GM18951 (cell line): ENCODE measurements around the gene CD3D.

Source experiments
- POLR2A ChIP-seq: IDR thresholded peaks from 4 replicates; pipeline ENCODE4 v1.6.1; 2011; ENCODE audit warnings: mild to moderate bottlenecking; ENCODE audit not compliant: insufficient read length, insufficient read depth; ENCODE audit errors: extremely low read depth
- in situ Hi-C: fragments of 300-500 bp; cut with MboI; formaldehyde crosslinking; loops from one replicate; pipeline ENCODE4 v1.12.0; 2022; ENCODE audit warnings: low sequenced_read_pairs, mixed read lengths, inconsistent platforms; ENCODE audit not compliant: unreplicated experiment

Gene CD3D

GRCh38 chr11:118358071-118358470 is 15.6 kb upstream of the CD3D start:
- in situ Hi-C loops: loop anchor here (10.0 kb wide), 1 partner anchor 153 kb away; no protein-coding TSS in a partner anchor
- TF ChIP-seq POLR2A: no peak

GRCh38 chr11:118353084-118353710 is 10.7 kb upstream of the CD3D start:
- in situ Hi-C loops: loop anchor here (10.0 kb wide), 1 partner anchor 148 kb away; no protein-coding TSS in a partner anchor
- TF ChIP-seq POLR2A: no peak

DNA sequence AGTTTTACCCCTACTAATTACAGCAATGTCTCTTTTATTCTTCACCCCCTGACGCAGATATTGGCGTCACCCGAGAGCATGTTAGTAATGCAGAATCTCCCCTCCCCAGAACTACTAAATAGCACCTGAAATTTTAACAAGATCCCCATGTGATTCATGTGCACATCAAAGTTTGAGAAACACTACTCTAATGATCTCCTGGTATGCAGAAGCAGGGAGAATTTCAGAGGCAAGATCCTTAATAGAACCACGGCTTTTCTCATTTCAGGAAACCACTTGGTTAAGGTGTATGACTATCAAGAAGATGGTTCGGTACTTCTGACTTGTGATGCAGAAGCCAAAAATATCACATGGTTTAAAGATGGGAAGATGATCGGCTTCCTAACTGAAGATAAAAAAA is 7.0 kb upstream of the CD3D start:
- in situ Hi-C loops: no loop called here

DNA sequence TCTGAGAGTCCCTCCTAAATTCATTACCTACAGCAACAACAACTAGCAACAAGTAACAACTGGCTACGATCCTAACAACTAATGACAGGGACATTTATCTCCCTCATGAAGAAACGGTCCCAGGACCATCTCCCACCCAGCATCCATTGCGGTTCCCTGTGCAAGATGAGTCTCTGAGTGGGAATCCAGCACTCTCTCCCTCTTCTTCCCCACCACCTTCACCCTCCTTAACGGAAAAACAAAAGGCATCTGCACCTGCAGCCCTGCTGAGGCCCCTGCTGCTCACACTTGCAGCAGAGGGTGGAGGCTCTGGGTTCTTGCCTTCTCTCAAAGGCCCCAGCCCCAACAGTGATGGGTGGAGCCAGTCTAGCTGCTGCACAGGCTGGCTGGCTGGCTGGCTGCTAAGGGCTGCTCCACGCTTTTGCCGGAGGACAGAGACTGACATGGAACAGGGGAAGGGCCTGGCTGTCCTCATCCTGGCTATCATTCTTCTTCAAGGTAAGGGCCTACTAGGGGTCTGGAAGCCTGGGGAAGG is 1.5 kb upstream of the CD3D start, which contains the start of gene CD3G:
Gene CD3G, plus strand, starts transcription at position 364 of the 535 bp plus-strand sequence. Its CDS starts 80 bp downstream, at position 444.
- TF ChIP-seq POLR2A: no peak
- in situ Hi-C loops: no loop called here

More for the DNA sequence above, 7.0 kb upstream of the CD3D start:
- no peak for TF ChIP-seq POLR2A

- no peak for TF ChIP-seq POLR2A
- in situ Hi-C loops: no loop called here
These were observed 743 bp upstream of the CD3D start for GRCh38 chr11:118343248-118343647.

DNA sequence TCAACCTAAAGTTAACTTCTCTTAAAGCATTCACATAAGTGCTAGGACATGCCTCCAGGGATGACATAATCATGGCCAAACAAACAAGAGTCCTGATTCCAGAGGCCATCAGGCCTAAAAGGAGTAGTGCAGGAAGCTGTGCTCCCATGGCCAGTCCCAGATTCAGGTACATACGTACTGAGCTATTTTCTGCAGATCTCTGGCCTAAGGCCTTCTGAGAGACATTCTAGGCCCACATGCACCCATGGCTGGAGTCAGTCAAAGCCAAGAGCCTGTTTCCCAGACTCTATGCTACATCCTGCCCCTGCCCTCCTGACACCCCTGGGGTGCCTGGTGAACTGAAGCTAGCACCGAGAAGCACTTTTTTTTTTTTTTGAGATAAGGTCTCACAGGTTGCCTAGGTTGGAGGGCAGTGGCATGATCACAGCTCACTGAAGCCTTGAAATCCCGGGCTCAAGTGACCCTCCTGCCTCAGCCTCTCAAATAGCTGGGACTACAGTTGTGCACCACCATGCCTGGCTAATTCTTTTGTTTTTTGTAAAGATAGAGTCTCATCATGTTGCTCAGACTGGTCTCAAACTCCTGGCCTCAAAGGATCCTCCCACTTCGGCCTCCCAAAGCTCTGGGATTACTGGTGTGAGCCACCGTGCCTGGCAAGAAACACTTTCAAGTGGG is 553 bp downstream of the CD3D start:
- in situ Hi-C loops: no loop called here
- TF ChIP-seq POLR2A: no peak

DNA sequence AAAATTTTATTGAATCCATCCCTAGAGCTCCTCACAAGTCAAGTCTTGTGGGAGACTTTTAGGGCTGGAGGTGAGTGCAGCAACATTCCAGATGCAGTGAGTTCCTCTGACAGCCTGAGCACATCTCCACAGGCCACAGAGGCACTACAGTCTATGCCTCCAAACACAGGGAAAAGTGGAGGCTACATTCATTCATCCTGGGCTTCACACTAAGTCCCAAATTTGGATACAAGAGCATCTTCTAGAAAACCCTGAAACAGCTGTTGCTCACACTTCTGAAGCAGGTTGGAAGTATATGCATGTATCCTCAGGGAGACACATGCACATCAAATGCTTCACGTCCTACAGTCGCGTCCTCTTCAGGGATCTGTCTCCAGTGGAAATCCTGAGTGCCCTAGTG is 1.2 kb downstream of the CD3D start:
- in situ Hi-C loops: no loop called here
- TF ChIP-seq POLR2A: no peak

GRCh38 chr11:118340449-118340848 is 2.1 kb downstream of the CD3D start:
- in situ Hi-C loops: no loop called here
- TF ChIP-seq POLR2A: no peak

DNA sequence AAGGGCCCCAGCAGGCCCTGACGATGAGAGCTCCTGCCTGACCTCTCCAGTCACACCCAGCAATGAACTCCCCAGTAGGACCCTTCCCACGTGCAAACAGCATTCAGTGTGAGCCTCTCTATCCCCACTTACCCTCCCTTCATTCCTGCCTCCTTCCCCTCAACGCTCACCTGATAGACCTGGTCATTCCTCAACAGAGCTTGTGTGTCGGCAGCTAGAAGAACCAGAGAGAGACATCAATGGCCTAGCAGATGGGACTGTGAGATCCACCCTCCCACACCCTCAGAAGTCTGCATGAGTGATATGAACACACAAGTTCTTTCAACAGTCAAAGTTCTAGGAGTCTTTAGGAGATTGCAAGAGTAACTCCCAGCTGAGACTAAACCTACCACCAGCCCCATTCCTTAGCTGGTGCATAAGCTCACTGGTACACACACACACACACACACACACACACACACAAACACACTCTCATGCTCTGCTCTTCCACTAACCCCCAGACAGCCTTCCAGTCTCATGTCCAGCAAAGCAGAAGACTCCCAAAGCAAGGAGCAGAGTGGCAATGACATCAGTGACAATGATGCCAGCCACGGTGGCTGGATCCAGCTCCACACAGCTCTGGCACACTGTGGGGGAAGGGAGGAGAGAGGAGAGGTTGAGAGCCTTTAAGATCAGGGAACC is 3.1 kb downstream of the CD3D start:
- in situ Hi-C loops: no loop called here
- TF ChIP-seq POLR2A: no peak

DNA sequence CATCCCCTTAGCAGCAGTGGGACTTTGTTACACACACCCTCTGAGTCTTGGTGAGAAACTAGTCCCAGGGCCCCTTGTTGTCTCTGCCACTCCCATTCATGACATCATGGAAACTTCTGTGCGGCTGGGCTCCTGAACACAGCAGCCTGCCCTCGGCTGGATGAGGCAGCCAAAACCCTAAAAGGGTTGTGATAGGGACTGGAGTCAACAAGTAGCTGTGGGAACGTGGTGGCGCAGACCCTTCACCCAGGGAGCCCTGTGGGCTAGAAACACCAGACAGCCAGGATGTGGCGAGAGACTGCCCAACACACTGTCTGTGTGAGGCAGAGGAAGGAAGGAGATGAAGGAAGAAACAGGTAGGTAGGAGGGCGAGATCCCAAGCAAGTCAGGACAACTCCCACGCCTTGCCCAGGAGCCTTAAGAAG is 3.9 kb downstream of the CD3D start:
- TF ChIP-seq POLR2A: no peak
- in situ Hi-C loops: no loop called here

DNA sequence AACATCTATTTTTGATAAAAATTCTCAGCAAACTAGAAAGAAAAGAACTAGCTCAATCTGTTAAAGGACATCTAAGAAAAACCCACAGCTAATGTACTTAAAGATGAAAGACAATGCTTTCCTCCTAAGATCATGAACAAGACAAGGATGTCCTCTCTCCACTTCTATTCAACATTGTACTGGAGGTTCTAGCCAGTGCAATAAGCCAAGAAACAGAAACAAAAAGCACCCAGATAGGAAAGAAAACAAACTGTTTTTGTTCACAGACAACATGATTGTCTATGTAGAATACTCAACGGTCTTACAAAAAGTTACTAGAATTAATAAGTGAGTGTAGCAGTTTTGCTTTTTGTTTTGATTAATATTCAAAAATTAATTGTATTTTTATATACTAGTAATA is 7.8 kb downstream of the CD3D start:
- in situ Hi-C loops: no loop called here
- TF ChIP-seq POLR2A: no peak

GRCh38 chr11:118328745-118329144 is 13.8 kb downstream of the CD3D start:
- TF ChIP-seq POLR2A: no peak
- in situ Hi-C loops: no loop called here

DNA sequence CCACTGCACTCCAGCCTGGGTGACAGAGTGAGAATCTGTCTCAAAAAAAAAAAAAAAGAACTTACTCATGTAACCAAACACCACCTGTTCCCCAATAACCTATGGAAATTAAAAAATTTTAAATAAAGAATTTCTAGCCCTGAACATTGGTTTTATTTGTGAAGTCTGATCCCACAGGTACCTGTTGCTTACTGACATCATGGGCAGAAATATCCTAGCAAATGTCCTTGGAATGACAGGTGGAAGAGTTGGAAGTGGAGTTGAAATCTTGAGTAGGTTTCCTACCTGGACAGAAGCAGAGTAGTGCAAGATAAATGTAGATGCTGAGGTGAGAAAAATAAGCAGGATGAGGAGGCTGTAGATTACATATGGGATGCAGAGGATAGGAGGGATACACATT is 17.2 kb downstream of the CD3D start:
- in situ Hi-C loops: no loop called here
- TF ChIP-seq POLR2A: no peak
